IPS-20b (cell line): ENCODE results near the gene ENHO.
A peak's percentile ranks its signal among the peaks of the same experiment; 100 is the strongest.

Experiments
- H3K27ac ChIP-seq: one replicate; pipeline ENCODE4 v1.5.1; 2013; ENCODE audit warnings: low read length
- H3K27me3 ChIP-seq: 2 replicates; pipeline ENCODE4 v1.6.1; 2013; ENCODE audit warnings: mild to moderate bottlenecking, low read length, inconsistent platforms; ENCODE audit not compliant: insufficient read depth
- H3K36me3 ChIP-seq: 2 replicates; pipeline ENCODE4 v1.6.1; 2013; ENCODE audit warnings: low read depth, mild to moderate bottlenecking, inconsistent platforms, low read length, moderate library complexity; ENCODE audit not compliant: insufficient read depth
- H3K4me1 ChIP-seq: 2 replicates; pipeline ENCODE4 v1.6.1; 2013; ENCODE audit warnings: mild to moderate bottlenecking, control low read depth, inconsistent platforms, low read length, moderate library complexity; ENCODE audit not compliant: insufficient read depth
- H3K4me3 ChIP-seq: 2 replicates; pipeline ENCODE4 v1.5.1; 2013; ENCODE audit warnings: mild to moderate bottlenecking, low read length, inconsistent platforms
- H3K9ac ChIP-seq: 2 replicates; pipeline ENCODE4 v1.6.1; 2013; ENCODE audit warnings: low read depth, mild to moderate bottlenecking, inconsistent platforms, low read length, moderate library complexity
- H3K9me3 ChIP-seq: 2 replicates; pipeline ENCODE4 v1.6.1; 2013; ENCODE audit warnings: mild to moderate bottlenecking, low read depth, low read length, inconsistent platforms; ENCODE audit not compliant: insufficient read depth

The ENHO gene

GRCh38 chr9:34522971-34523797 is at the start of gene ENHO:
Gene ENHO (minus strand): TSS chr9:34522990. CDS start chr9:34521695, 1,295 bp downstream.
- Histone ChIP-seq H3K9ac (peak within 1 kb of the TSS; percentile 84; the same call in 1 of the 2 replicates), H3K27ac (no peak within 1 kb of the TSS), H3K9me3 (no peaks in the 10 kb centered on the region), H3K36me3 (no peaks in the 10 kb centered on the region), H3K4me1 (no peaks in the 10 kb centered on the region; the same call in 1 of the 2 replicates), H3K27me3 (peaks cover 35% of the 10 kb centered on the region), H3K4me3 (peak within 1 kb of the TSS; percentile 73)

- Histone ChIP-seq H3K4me3 (no peak overlapping the region), H3K9ac (no peak overlapping the region), H3K36me3 (no peaks in the 10 kb centered on the region), H3K4me1 (peaks cover 8% of the 10 kb centered on the region; the same call in 1 of the 2 replicates), H3K9me3 (no peaks in the 10 kb centered on the region), H3K27ac (no peak overlapping the region), H3K27me3 (peaks cover 22% of the 10 kb centered on the region)
Measured at GRCh38 chr9:34572092-34572491, 49.3 kb upstream of the ENHO start.

- Histone ChIP-seq H3K27me3 (peaks cover 16% of the 10 kb centered on the region), H3K9ac (no peak overlapping the region), H3K4me1 (peaks cover 3% of the 10 kb centered on the region; the same call in 1 of the 2 replicates)
Measured at GRCh38 chr9:34571481-34571810, 48.7 kb upstream of the ENHO start.

GRCh38 chr9:34570809-34571480 is 48.2 kb upstream of the ENHO start:
- Histone ChIP-seq H3K4me3 (no peak overlapping the region), H3K27me3 (peaks cover 11% of the 10 kb centered on the region), H3K4me1 (peaks cover 3% of the 10 kb centered on the region; the same call in 1 of the 2 replicates), H3K9ac (no peak overlapping the region), H3K27ac (no peak overlapping the region), H3K9me3 (no peaks in the 10 kb centered on the region), H3K36me3 (no peaks in the 10 kb centered on the region)

More at GRCh38 chr9:34571481-34571810, 48.7 kb upstream of the ENHO start:
- Histone ChIP-seq H3K4me3 (no peak overlapping the region), H3K36me3 (no peaks in the 10 kb centered on the region), H3K27ac (no peak overlapping the region), H3K9me3 (no peaks in the 10 kb centered on the region)

GRCh38 chr9:34570376-34570775 is 47.6 kb upstream of the ENHO start:
- Histone ChIP-seq H3K9me3 (no peaks in the 10 kb centered on the region), H3K4me3 (no peak overlapping the region), H3K4me1 (peaks cover 3% of the 10 kb centered on the region; the same call in 1 of the 2 replicates), H3K27me3 (peaks cover 7% of the 10 kb centered on the region; the same call in 1 of the 2 replicates), H3K36me3 (no peaks in the 10 kb centered on the region), H3K9ac (no peak overlapping the region), H3K27ac (no peak overlapping the region)

DNA sequence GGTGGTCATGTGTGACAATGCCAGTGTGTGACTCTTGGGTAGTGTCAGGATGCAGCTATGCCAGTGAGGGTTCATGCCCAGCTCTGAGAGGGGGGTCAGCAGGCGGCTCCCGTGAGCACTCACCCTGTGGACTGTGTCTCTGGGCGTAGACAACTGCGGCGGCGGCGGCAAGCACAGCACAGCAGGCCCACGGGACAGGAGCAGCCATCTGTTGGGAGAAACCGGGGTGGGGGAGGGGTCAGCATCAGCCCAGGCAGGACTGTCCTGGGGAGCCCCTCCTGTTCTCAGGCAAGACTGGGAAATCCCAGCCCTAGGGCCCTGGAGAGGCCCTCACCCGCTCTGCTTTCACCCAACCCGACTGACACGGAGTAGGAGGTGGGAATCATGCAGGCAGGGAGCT is 46.0 kb upstream of the ENHO start:
- Histone ChIP-seq H3K4me1 (peaks cover 3% of the 10 kb centered on the region; the same call in 1 of the 2 replicates), H3K36me3 (no peaks in the 10 kb centered on the region), H3K9me3 (no peaks in the 10 kb centered on the region), H3K27ac (no peak overlapping the region), H3K27me3 (no peaks in the 10 kb centered on the region; the same call in 1 of the 2 replicates), H3K4me3 (no peak overlapping the region), H3K9ac (no peak overlapping the region)

DNA sequence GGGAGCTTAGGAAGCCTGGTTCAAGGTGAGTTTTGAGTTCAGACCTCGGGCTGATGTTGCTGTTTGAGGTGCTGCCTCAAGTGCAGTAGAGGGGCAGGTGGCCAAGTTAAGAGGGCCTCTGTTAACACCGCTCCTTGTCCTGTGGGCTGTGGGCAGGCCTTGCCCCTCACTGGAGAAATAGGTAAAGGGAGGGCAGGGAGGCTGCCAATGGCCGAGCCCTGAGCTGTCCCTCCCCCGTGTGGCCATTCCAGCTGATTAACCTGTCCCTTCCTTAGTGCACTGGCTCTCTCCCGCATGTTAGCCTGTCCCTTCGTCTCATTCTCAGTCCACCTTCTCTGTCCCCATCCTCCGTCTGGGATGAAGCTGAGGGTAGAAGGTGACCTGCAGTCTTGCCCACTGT is 45.3 kb upstream of the ENHO start:
- no peak overlapping the region for H3K27ac ChIP-seq
- no peaks in the 10 kb centered on the region; the same call in 1 of the 2 replicates for H3K27me3 ChIP-seq
- no peaks in the 10 kb centered on the region for H3K36me3 ChIP-seq
- no peak overlapping the region for H3K4me3 ChIP-seq
- no peaks in the 10 kb centered on the region; the same call in 1 of the 2 replicates for H3K4me1 ChIP-seq
- H3K9ac ChIP-seq, result no peak overlapping the region
- no peaks in the 10 kb centered on the region for H3K9me3 ChIP-seq

DNA sequence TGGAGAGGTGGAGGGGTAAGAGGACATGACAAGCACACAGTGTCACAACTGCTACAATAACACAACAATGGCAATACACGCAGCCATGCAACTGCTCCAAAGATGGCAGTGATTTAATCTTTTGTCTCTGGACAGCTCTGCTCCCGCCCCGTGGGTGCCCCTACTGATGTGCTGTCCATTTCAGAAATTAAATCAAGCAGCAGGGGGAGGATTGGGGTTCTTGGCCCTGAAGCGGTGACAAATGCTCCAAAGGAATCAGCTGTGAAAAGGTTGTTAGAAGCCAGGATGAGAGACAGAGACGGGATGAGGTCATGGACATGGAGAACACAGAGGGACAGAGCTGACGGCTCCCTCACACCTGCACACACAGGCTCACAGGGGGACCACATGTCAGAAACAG is 44.2 kb upstream of the ENHO start:
- Histone ChIP-seq H3K4me1 (no peaks in the 10 kb centered on the region; the same call in 1 of the 2 replicates), H3K27me3 (no peaks in the 10 kb centered on the region; the same call in 1 of the 2 replicates), H3K27ac (no peak overlapping the region), H3K36me3 (no peaks in the 10 kb centered on the region), H3K9me3 (no peaks in the 10 kb centered on the region), H3K9ac (no peak overlapping the region), H3K4me3 (no peak overlapping the region)

DNA sequence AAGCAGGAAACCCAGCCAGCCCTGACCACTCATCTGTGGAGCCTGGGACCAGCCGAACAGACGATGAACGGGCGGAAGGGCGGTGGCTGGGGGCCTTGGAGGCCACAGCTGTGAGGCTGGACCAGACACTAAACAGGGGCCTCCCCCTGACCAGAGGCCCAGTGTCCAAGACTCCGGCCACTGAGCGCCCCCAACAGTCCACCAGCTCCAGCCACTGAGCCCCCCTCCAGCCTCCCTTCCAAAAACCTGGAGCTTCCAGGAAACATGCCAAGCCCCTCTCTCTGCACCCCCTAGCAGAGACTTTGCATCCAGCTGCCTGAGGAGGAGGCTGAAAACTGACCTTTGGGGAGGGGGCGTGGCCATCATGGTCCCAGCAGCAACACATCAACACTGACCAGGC is 43.5 kb upstream of the ENHO start:
- Histone ChIP-seq H3K9me3 (no peaks in the 10 kb centered on the region), H3K4me3 (no peak overlapping the region), H3K9ac (no peak overlapping the region), H3K4me1 (no peaks in the 10 kb centered on the region; the same call in 1 of the 2 replicates), H3K27ac (no peak overlapping the region), H3K27me3 (no peaks in the 10 kb centered on the region; the same call in 1 of the 2 replicates), H3K36me3 (no peaks in the 10 kb centered on the region)

DNA sequence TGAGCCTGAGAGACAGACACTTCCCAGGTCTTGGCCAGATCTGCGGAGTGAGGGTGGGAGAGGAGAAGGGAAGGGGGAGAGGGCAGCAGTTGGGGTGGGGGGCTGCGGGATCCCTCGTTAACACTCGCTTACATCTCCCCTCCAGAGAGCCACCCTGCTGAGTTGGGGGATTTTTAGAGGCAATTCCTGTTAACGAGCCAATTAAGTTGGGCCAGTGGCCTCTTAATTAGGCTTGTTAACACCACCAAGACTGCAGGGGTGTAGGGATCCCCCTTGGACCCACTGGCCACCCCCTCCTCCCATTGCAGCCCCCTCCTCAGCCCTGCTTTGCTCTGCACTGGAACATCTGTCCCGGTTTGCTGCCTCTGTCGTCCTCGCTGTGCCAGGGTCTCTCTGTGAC is 43.1 kb upstream of the ENHO start:
- Histone ChIP-seq H3K27me3 (no peaks in the 10 kb centered on the region; the same call in 1 of the 2 replicates), H3K9ac (no peak overlapping the region), H3K4me3 (no peak overlapping the region), H3K4me1 (no peaks in the 10 kb centered on the region; the same call in 1 of the 2 replicates), H3K36me3 (no peaks in the 10 kb centered on the region), H3K9me3 (no peaks in the 10 kb centered on the region), H3K27ac (no peak overlapping the region)

DNA sequence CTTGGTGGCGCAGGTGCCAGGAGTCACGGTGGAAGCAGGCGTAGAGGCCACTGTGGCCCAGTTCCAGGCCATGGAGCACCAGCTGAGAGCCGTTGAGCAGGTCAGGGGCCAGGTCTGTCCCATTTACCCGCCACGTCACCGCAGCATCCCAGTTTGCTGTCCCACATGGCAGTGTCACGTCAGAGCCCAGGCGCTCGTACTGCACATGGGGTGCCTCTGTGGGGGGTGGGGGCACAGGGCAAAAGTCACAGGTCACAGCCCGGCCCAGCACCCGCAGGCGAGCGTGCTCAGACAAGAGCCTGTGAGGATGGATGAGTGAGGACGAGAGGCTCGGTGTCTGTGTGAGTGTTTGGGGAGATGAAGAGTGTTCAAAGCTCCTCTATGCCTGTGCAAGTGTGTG is 41.8 kb upstream of the ENHO start:
- Histone ChIP-seq H3K27me3 (no peaks in the 10 kb centered on the region; the same call in 1 of the 2 replicates), H3K36me3 (no peaks in the 10 kb centered on the region), H3K9ac (no peak overlapping the region)

More for the DNA sequence above, 41.8 kb upstream of the ENHO start:
- no peaks in the 10 kb centered on the region for H3K9me3 ChIP-seq
- no peak overlapping the region for H3K27ac ChIP-seq
- no peak overlapping the region for H3K4me3 ChIP-seq
- H3K4me1 ChIP-seq, result no peaks in the 10 kb centered on the region; the same call in 1 of the 2 replicates
